ENCODE measurements around the gene GNAT2. TPM values are rescaled to one million over a fixed set of nuclear protein-coding genes. Genes with fewer than 3 reads are reported as not detected.
A peak's percentile ranks its signal among the peaks of the same experiment; 100 is the strongest.

GNAT2 gene
- total and polyA plus RNA-seq, 10 of the 15 experiments (the other 5 are each of a cell fraction or from before 2014, with no cell fraction given) = 0.08 to 1.3 (median 0.41) TPM

DNA sequence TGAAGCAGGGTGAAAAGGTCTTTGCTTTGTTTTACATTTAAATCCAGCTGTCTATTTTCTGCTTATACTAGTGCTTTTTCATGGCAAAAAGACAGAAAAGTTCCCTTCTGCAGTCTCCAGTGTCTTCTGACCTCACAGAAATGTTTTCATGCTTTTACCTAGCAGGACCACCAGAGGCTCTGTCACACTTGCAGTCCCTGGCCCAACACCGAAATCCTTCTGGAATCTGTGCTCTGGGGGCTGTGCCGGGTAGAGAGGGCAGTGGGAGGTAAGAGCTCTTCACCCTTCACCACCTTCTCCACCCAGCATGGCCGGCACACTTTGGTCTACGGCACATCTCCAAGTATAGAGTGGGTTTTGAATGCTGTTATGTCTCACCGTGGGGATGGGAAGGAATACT lies 20.8 kb downstream of the GNAT2 start:
- 97% methylated on average over 5 of the region's 5 CpGs for WGBS (ENCODE audit: insufficient coverage, insufficient replicate concordance, low lambda C conversion rate, missing lambda C conversion rate)
- Histone ChIP-seq H2AFZ (ENCODE audit: control insufficient read depth, low read depth, low read length) (no peak overlapping the region), H3K27ac (ENCODE audit: control insufficient read depth, insufficient read depth) (no peak overlapping the region), H3K27me3 (replicated peaks in 1 of 2; ENCODE audit: control insufficient read depth in 2 of 2, insufficient read depth in 2 of 2, low read length in 1 of 2) (no peaks in the 10 kb centered on the region), H3K4me3 (no peak overlapping the region), H3K4me2 (ENCODE audit: control insufficient read depth, insufficient read depth) (no peak overlapping the region), H3K79me2 (ENCODE audit: control insufficient read depth, insufficient read depth, low read length) (no peaks in the 10 kb centered on the region), H3K36me3 (ENCODE audit: control insufficient read depth in 2 of 2, insufficient read depth in 2 of 2, low read length in 1 of 2) (peaks cover 0 to 14% of the 10 kb centered on the region in 2 experiments; a peak in 2 of 4 replicates), H3K9me3 (replicated peaks; ENCODE audit: control insufficient read depth, insufficient read depth, low read length) (no peaks in the 10 kb centered on the region), H3K4me1 (ENCODE audit: control insufficient read depth, insufficient read depth, low read length) (no peaks in the 10 kb centered on the region), H3K9ac (ENCODE audit: control insufficient read depth, insufficient read depth, low read length) (no peak overlapping the region), H4K20me1 (ENCODE audit: control insufficient read depth, insufficient read depth) (no peaks in the 10 kb centered on the region)
- FAIRE-seq (no peak), DNase-seq (ENCODE audit: low read depth, low spot score) (no peak), ATAC-seq (peak; percentile 48; the same call in 2 of the 3 replicates)
- intact Hi-C loops (cut with micrococcal nuclease; ENCODE audit: unreplicated experiment) = no loop called here
- ChIA-PET RAD21 (ENCODE audit: unreplicated experiment) (interaction anchor here (0.9 kb wide), 1 partner anchor 17 kb away, joined by 3 read pairs; no protein-coding TSS in a partner anchor), SMC1A (ENCODE audit: uncharacterized antibody, unreplicated experiment) (interaction anchor here (0.8 to 1.3 kb wide), 3 partner anchors 29 to 67 kb away, joined by 3 to 4 read pairs (median 3); no protein-coding TSS in a partner anchor), CTCF (interaction anchor here (1.1 to 1.7 kb wide), 2 partner anchors 13 to 42 kb away, joined by 3 to 10 read pairs; no protein-coding TSS in a partner anchor), POLR2A (no interaction called here)
- in situ Hi-C loops (cut with MboI) = no loop called here
- no peak for TF ChIP-seq ZNF384 (IDR thresholded peaks at IDR 0.05; ENCODE audit: borderline replicate concordance, low read depth, low read length)
- TF ChIP-seq RAD21 (IDR thresholded peaks at IDR 0.05; ENCODE audit: insufficient read depth, low read depth, low read length) = 0 out of 2 replicates have a peak, but pooled peaks have one; percentile 13
- TF ChIP-seq, protein P1, sequence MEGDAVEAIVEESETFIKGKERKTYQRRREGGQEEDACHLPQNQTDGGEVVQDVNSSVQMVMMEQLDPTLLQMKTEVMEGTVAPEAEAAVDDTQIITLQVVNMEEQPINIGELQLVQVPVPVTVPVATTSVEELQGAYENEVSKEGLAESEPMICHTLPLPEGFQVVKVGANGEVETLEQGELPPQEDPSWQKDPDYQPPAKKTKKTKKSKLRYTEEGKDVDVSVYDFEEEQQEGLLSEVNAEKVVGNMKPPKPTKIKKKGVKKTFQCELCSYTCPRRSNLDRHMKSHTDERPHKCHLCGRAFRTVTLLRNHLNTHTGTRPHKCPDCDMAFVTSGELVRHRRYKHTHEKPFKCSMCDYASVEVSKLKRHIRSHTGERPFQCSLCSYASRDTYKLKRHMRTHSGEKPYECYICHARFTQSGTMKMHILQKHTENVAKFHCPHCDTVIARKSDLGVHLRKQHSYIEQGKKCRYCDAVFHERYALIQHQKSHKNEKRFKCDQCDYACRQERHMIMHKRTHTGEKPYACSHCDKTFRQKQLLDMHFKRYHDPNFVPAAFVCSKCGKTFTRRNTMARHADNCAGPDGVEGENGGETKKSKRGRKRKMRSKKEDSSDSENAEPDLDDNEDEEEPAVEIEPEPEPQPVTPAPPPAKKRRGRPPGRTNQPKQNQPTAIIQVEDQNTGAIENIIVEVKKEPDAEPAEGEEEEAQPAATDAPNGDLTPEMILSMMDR (IDR thresholded peaks at IDR 0.05 in 2 of 3, conservative IDR thresholded peaks at IDR 0.05 in 1 of 3; ENCODE audit: control insufficient read depth in 2 of 3, extremely low read depth in 1 of 3, insufficient read depth in 1 of 3, low read depth in 3 of 3, low read length in 3 of 3) = peak in 2 of 3 experiments; percentile 9 to 13; a peak in 1 of 6 replicates
- TF ChIP-seq SREBF2 (IDR thresholded peaks at IDR 0.05; ENCODE audit: low read length) = no peak
- no TSS peak for BruUV-seq (replicated peaks)

All from GM12878 (cell line).